ENCODE measurements around the gene FUT8. TPM values are rescaled to one million over a fixed set of nuclear protein-coding genes. Genes with fewer than 3 reads are reported as not detected.
"Not testable (repeated sequence)": the region's sequence is repeated elsewhere in the genome, so short reads cannot be mapped to it uniquely, and the experiment has no call there.

Gene FUT8
- total RNA-seq, 1 donor from 2014 or later = 26.1 TPM

DNA sequence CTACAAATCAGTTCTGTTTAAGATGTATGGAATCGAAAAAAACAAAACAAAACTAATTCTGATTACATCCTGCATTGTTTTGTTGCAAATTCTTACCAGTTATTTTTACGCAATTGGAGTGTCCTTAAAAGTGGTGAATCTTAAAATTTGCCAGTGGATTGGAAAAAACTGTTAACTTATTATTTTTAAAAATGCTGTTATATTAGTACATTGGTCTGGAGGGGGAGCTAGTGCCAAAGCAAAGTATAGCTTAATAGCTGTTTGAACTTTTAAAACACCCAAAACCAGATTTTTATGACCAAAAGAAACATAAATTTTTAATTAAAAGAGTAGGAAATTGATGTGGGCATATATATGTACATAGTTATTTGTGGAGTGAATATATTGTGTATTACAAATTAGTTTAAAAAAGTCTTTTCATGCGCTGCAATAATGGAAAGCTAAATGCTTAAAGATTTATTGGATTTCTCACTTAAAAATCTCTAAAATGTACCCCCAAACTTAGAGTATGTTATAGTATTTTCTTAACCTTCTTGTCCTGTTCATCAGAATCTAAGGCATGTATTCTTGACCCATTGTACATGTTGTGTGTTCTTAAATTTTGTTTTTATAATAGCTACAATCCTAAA lies 2.5 kb downstream of the FUT8 start:
- Histone ChIP-seq H3K27me3 (ENCODE audit: control insufficient read depth in 3 of 3, insufficient read depth in 3 of 3, low read length in 3 of 3) (no peaks in the 10 kb centered on the region), H3K4me3 (ENCODE audit: low read length in 3 of 3) (no peak overlapping the region), H3K9ac (ENCODE audit: low read depth in 1 of 3, low read length in 3 of 3) (no peak overlapping the region), H3K4me1 (ENCODE audit: control insufficient read depth in 3 of 3, insufficient read depth in 3 of 3, low read length in 3 of 3) (peaks cover 7 to 10% (median 8%) of the 10 kb centered on the region in 3 donors), H3K9me3 (ENCODE audit: control insufficient read depth in 3 of 3, low read length in 3 of 3) (no peaks in the 10 kb centered on the region), H3K27ac (ENCODE audit: low read depth, low read length) (no peak overlapping the region), H3K36me3 (ENCODE audit: control insufficient read depth in 3 of 3, insufficient read depth in 3 of 3, low read length in 3 of 3) (no peaks in the 10 kb centered on the region)

DNA sequence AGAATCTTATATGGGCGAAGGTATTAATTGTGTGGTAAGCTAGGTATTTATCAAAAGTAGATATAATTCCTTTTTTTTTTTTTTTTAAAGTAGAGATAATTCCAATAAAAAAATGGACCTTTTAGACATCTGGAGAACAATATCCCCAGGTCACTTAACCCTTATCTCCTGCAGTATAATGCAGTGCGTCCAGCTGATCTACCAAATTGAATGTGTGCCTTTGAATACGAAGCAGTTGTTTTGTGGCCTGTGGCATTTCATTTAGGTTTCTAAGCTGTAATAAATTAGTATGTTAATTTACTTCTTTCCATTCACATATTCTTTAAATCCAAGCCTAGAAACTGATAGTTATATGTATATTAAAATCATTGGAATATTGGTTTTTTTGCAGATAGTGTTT lies 3.1 kb downstream of the FUT8 start:
- Histone ChIP-seq H3K27me3 (ENCODE audit: control insufficient read depth in 3 of 3, insufficient read depth in 3 of 3, low read length in 3 of 3) (no peaks in the 10 kb centered on the region), H3K27ac (ENCODE audit: low read depth, low read length) (no peak overlapping the region), H3K9me3 (ENCODE audit: control insufficient read depth in 3 of 3, low read length in 3 of 3) (no peaks in the 10 kb centered on the region), H3K9ac (ENCODE audit: low read depth in 1 of 3, low read length in 3 of 3) (no peak overlapping the region), H3K4me1 (ENCODE audit: control insufficient read depth in 3 of 3, insufficient read depth in 3 of 3, low read length in 3 of 3) (peaks cover 7 to 10% (median 8%) of the 10 kb centered on the region in 3 donors), H3K4me3 (ENCODE audit: low read length in 3 of 3) (no peak overlapping the region), H3K36me3 (ENCODE audit: control insufficient read depth in 3 of 3, insufficient read depth in 3 of 3, low read length in 3 of 3) (no peaks in the 10 kb centered on the region)

DNA sequence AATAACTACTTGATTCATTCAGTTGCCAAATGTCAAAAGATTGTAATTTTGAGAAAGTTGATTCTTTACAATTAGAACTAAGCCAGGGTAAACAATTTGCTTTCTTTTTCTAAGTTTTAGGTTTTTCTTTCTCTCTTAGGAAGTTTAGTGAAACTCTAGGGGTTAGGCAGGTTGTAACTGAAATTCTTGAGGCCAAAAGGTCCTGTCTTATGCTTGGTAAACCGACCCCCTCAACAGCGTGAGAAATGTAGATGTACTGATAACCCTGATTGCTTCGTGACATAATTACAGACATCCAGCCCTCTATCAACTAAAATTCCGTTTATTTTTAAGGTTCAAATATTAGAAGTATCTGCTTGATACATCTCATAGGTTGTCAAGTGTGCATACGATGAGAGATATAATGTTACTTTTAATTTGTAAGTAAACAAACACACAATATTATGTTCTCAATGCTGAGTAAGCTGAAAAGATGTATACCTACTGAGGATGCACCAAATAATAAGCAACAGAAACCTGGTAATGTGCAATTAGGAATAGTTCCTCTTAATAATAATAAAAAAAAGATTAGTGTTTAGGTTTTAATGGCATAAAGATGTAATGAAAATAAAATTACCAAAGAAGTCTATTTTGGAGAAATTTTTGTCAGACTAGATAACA lies 7.2 kb downstream of the FUT8 start:
- H3K9ac ChIP-seq (ENCODE audit: low read depth in 1 of 3, low read length in 3 of 3) = no peak overlapping the region
- no peaks in the 10 kb centered on the region for H3K9me3 ChIP-seq (ENCODE audit: control insufficient read depth in 3 of 3, low read length in 3 of 3)
- no peaks in the 10 kb centered on the region for H3K27me3 ChIP-seq (ENCODE audit: control insufficient read depth in 3 of 3, insufficient read depth in 3 of 3, low read length in 3 of 3)
- H3K4me1 ChIP-seq (ENCODE audit: control insufficient read depth in 3 of 3, insufficient read depth in 3 of 3, low read length in 3 of 3) = no peaks in the 10 kb centered on the region
- no peak overlapping the region for H3K27ac ChIP-seq (ENCODE audit: low read depth, low read length)
- H3K36me3 ChIP-seq (ENCODE audit: control insufficient read depth in 3 of 3, insufficient read depth in 3 of 3, low read length in 3 of 3) = no peaks in the 10 kb centered on the region
- H3K4me3 ChIP-seq (ENCODE audit: low read length in 3 of 3) = no peak overlapping the region

DNA sequence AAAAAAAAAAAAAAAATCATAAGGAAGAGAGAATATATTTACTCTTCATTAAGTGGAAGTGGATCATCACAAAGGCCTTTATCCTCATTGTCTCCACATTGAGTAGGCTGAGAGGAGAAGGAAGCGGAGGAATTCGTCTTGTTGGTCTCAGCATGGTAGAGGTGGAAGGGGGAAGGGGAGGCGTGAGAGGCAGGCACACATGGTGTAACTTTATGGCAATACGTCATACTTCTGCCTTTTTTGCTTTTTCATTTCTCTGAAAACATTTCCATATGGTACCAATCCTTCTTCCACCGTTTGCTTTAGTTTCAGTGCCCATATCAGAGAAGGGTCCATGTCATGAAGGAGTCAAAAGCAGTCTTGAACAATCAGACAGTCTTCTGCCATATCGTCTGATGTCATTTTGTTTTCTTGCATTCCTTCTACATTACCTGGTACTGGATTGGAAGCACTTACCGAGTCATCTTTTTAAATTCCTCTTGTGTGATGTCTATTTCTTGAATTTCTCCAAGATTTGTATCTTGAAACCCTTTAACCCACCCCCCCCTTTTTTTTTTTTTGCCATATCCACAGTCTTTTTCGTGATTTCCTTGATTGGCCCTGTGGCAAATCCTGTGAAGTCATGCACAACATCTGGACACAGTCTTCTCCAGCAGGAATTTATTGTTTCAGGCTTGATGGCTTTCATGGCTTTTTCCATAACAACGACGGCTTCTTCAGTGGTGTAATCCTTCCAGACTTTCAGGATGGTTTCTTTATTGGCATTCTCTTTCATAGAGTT lies 8.9 kb downstream of the FUT8 start:
- Histone ChIP-seq H3K36me3 (ENCODE audit: control insufficient read depth in 3 of 3, insufficient read depth in 3 of 3, low read length in 3 of 3) (no peaks in the 10 kb centered on the region), H3K4me1 (ENCODE audit: control insufficient read depth in 3 of 3, insufficient read depth in 3 of 3, low read length in 3 of 3) (no peaks in the 10 kb centered on the region), H3K4me3 (ENCODE audit: low read length in 3 of 3) (no peak overlapping the region), H3K9ac (ENCODE audit: low read depth in 1 of 3, low read length in 3 of 3) (no peak overlapping the region), H3K9me3 (ENCODE audit: control insufficient read depth in 3 of 3, low read length in 3 of 3) (no peaks in the 10 kb centered on the region), H3K27ac (ENCODE audit: low read depth, low read length) (no peak overlapping the region), H3K27me3 (ENCODE audit: control insufficient read depth in 3 of 3, insufficient read depth in 3 of 3, low read length in 3 of 3) (no peaks in the 10 kb centered on the region)

DNA sequence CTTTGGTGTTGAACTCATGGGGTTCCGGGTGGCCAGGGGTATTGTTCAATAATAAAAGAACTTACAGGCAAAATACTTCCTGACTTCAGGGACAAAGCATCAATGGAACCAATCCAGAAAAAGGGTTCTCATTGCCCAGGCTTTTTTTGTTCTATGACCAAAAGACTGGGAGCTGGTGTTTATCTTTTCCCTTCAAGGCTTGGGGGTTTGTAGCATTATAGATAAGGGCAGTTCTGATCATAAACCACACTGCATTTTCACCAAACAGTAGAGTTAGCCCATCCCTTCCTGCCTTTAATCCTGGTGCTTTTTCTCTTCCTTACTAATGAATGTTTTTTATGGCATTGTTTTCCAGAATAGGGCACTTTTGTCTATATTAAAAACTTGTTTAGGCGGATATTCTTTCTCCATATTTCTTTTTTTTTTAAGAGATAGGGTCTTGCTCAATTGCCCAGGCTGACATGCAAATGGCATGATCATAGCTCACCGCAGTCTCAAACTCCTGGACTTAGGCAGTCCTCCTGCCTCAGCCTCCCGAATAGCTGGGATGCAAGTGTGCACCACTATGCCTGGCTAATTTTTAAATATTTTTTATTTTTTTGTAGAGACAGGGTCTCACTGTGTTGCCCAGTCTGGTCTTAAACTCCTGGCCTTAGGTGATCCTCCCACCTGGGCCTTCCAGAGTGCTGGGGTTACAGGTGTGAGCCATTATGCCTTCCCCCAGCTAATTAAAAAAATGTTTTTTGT lies 9.7 kb downstream of the FUT8 start:
- Histone ChIP-seq H3K9ac (ENCODE audit: low read depth in 1 of 3, low read length in 3 of 3) (no peak overlapping the region), H3K4me3 (ENCODE audit: low read length in 3 of 3) (no peak overlapping the region), H3K27me3 (ENCODE audit: control insufficient read depth in 3 of 3, insufficient read depth in 3 of 3, low read length in 3 of 3) (no peaks in the 10 kb centered on the region), H3K36me3 (ENCODE audit: control insufficient read depth in 3 of 3, insufficient read depth in 3 of 3, low read length in 3 of 3) (no peaks in the 10 kb centered on the region), H3K4me1 (ENCODE audit: control insufficient read depth in 3 of 3, insufficient read depth in 3 of 3, low read length in 3 of 3) (no peaks in the 10 kb centered on the region), H3K27ac (ENCODE audit: low read depth, low read length) (no peak overlapping the region), H3K9me3 (ENCODE audit: control insufficient read depth in 3 of 3, low read length in 3 of 3) (no peaks in the 10 kb centered on the region)

DNA sequence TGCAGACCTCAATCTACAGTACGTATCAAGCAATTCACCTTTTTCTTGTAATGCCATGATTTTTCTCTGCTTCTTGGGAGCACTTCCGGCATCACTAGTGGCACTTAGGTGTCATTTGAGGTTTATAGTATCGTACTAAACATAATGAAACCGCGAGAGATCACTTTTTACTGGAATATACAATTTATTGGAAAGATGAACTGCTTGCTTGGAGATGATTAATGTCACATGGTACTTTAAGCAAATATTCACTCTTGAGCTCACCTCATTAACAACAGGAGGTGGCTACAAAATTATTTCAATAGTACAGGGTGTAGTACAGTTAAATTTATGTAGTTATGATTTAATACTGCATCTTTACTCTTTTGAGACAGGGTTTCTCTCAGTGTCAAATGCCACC lies 11.5 kb downstream of the FUT8 start:
- no peaks in the 10 kb centered on the region for H3K27me3 ChIP-seq (ENCODE audit: control insufficient read depth in 3 of 3, insufficient read depth in 3 of 3, low read length in 3 of 3)
- H3K9ac ChIP-seq (ENCODE audit: low read depth in 1 of 3, low read length in 3 of 3) = no peak overlapping the region
- H3K4me1 ChIP-seq (ENCODE audit: control insufficient read depth in 3 of 3, insufficient read depth in 3 of 3, low read length in 3 of 3) = no peaks in the 10 kb centered on the region
- no peak overlapping the region for H3K27ac ChIP-seq (ENCODE audit: low read depth, low read length)
- H3K36me3 ChIP-seq (ENCODE audit: control insufficient read depth in 3 of 3, insufficient read depth in 3 of 3, low read length in 3 of 3) = no peaks in the 10 kb centered on the region
- no peaks in the 10 kb centered on the region for H3K9me3 ChIP-seq (ENCODE audit: control insufficient read depth in 3 of 3, low read length in 3 of 3)
- H3K4me3 ChIP-seq (ENCODE audit: low read length in 3 of 3) = no peak overlapping the region

DNA sequence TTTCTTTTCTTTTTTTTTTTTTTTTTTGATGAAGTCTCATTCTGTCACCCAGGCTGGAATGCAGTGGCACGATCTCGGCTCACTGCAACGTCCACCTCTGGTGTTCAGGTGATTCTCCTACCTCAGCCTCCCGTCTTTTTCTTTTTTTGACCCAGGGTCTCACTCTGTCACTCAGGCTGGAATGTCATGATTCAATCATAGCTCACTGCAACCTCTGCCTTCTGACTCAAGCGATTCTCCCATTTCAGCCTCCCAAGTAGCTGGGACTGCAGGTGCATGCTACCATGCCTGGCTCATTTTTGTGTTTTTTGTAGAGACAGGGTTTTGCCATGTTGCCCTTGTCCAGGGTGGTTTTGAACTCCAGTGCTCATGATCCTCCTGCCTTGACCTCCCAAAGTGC lies 12.0 kb downstream of the FUT8 start:
- Histone ChIP-seq H3K9ac (ENCODE audit: low read depth in 1 of 3, low read length in 3 of 3) (no peak overlapping the region), H3K4me1 (ENCODE audit: control insufficient read depth in 3 of 3, insufficient read depth in 3 of 3, low read length in 3 of 3) (no peaks in the 10 kb centered on the region)

DNA sequence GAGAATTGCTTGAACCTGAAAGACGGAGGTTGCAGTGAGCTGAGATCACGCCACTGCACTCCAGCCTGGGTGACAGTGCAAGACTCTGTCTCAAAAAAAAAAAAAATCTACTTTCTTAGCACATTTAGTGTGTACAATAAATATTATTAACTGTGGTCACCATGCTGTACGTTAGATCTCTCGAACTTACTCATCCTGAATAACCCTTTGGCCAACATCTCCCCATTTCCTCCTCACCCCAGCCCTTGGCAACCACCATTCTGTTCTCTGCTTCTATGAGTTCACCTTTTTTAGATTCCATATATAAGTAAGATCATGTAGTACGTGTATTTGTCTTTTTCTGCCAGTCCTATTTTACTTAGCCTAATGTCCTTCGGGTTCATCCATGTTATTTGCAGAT lies 13.4 kb downstream of the FUT8 start:
- H3K4me3 ChIP-seq (ENCODE audit: low read length in 3 of 3) = no peak overlapping the region
- H3K4me1 ChIP-seq (ENCODE audit: control insufficient read depth in 3 of 3, insufficient read depth in 3 of 3, low read length in 3 of 3) = no peaks in the 10 kb centered on the region
- H3K9ac ChIP-seq (ENCODE audit: low read depth in 1 of 3, low read length in 3 of 3) = no peak overlapping the region
- H3K27me3 ChIP-seq (ENCODE audit: control insufficient read depth in 3 of 3, insufficient read depth in 3 of 3, low read length in 3 of 3) = no peaks in the 10 kb centered on the region
- H3K36me3 ChIP-seq (ENCODE audit: control insufficient read depth in 3 of 3, insufficient read depth in 3 of 3, low read length in 3 of 3) = no peaks in the 10 kb centered on the region
- H3K9me3 ChIP-seq (ENCODE audit: control insufficient read depth in 3 of 3, low read length in 3 of 3) = no peaks in the 10 kb centered on the region
- H3K27ac ChIP-seq (ENCODE audit: low read depth, low read length) = no peak overlapping the region

More for the DNA sequence above, 12.0 kb downstream of the FUT8 start:
- H3K4me3 ChIP-seq (ENCODE audit: low read length in 3 of 3) = no peak overlapping the region
- no peaks in the 10 kb centered on the region for H3K27me3 ChIP-seq (ENCODE audit: control insufficient read depth in 3 of 3, insufficient read depth in 3 of 3, low read length in 3 of 3)
- no peaks in the 10 kb centered on the region for H3K9me3 ChIP-seq (ENCODE audit: control insufficient read depth in 3 of 3, low read length in 3 of 3)
- H3K27ac ChIP-seq (ENCODE audit: low read depth, low read length) = no peak overlapping the region
- no peaks in the 10 kb centered on the region for H3K36me3 ChIP-seq (ENCODE audit: control insufficient read depth in 3 of 3, insufficient read depth in 3 of 3, low read length in 3 of 3)

DNA sequence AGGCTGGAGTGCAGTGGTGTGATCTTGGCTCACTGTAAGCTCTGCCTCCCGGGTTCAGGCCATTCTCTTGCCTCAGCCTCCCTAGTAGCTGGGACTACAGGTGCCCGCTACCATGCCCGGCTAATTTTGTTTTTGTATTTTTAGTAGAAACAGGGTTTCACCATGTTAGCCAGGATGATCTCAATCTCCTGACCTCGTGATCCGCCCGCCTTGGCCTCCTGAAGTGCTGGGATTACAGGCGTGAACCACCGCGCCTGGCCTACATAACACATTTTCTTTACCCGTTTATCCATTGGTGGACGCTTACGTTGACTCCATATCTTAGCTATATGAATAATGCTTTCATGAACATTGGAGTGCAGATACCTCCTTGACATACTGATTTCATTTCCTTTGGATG lies 14.4 kb downstream of the FUT8 start:
- not testable (repeated sequence) for H3K9ac ChIP-seq (ENCODE audit: low read depth in 1 of 3, low read length in 3 of 3); H3K27ac ChIP-seq (ENCODE audit: low read depth, low read length); H3K27me3 ChIP-seq (ENCODE audit: control insufficient read depth in 3 of 3, insufficient read depth in 3 of 3, low read length in 3 of 3); H3K36me3 ChIP-seq (ENCODE audit: control insufficient read depth in 3 of 3, insufficient read depth in 3 of 3, low read length in 3 of 3); H3K4me1 ChIP-seq (ENCODE audit: control insufficient read depth in 3 of 3, insufficient read depth in 3 of 3, low read length in 3 of 3); H3K9me3 ChIP-seq (ENCODE audit: control insufficient read depth in 3 of 3, low read length in 3 of 3); H3K4me3 ChIP-seq (ENCODE audit: low read length in 3 of 3)
